Gastrocnemius medialis (tissue), 4 donors: ENCODE measurements around the gene MLN. TPM values are rescaled to one million over a fixed set of nuclear protein-coding genes. Genes with fewer than 3 reads are reported as not detected.

ENCODE experiments used
- ATAC-seq, 2 donors: fragments of 150-250 bp; one replicate each; pipeline ENCODE4 v1.9.1; 2016
- DNase-seq, 2 donors: peaks; one replicate each; pipeline ENCODE4 v3.0.0-alpha.2; 2019
- H3K27ac ChIP-seq, 4 donors: fragments of 200-600 bp; sonication (generic); 1 replicate in 1 of 4; 2 replicates in 3 of 4; pipeline ENCODE4 v1.5.1; 2016 to 2018; ENCODE audit warnings: mild to moderate bottlenecking in 2 of 4, moderate library complexity in 1 of 4
- H3K27me3 ChIP-seq, 3 donors: fragments of 200-600 bp; sonication (generic) in 2 of 3; 1 replicate in 1 of 3; 2 replicates in 2 of 3; pipeline versions ENCODE4 v1.5.1 to v1.6.0; 2016 to 2019; ENCODE audit warnings: mild to moderate bottlenecking in 1 of 3, moderate library complexity in 1 of 3
- H3K36me3 ChIP-seq, 2 donors: fragments of 200-600 bp; sonication (generic) in 1 of 2; one replicate each; pipeline ENCODE4 v1.5.1; 2017 to 2018
- H3K4me1 ChIP-seq, 2 donors: fragments of 200-600 bp; sonication (generic) in 1 of 2; one replicate each; pipeline ENCODE4 v1.5.1; 2016 to 2017; ENCODE audit warnings: mild to moderate bottlenecking in 2 of 2
- H3K4me3 ChIP-seq, 4 donors: fragments of 200-600 bp; sonication (generic) in 3 of 4; 1 replicate in 1 of 4; 2 replicates in 3 of 4; pipeline ENCODE4 v1.5.1; 2016 to 2019; ENCODE audit warnings: mild to moderate bottlenecking in 2 of 4
- H3K9me3 ChIP-seq, 3 donors: fragments of 200-600 bp; sonication (generic) in 2 of 3; 1 replicate in 1 of 3; 2 replicates in 2 of 3; pipeline ENCODE4 v1.5.1; 2016 to 2019
- CTCF ChIP-seq, 5 experiments: fragments of 450-650 bp in 3 of 5; fragments of 200-600 bp in 2 of 5; sonication (generic) in 2 of 5; IDR thresholded peaks in 4 of 5; conservative IDR thresholded peaks in 1 of 5; 1 replicate in 4 of 5; 2 replicates in 1 of 5; pipeline ENCODE4 v1.5.1; 2016 to 2019; ENCODE audit warnings: antibody characterized with exemption in 5 of 5, mild to moderate bottlenecking in 3 of 5, moderate library complexity in 3 of 5
- POLR2A ChIP-seq, 2 donors: fragments of 450-650 bp; IDR thresholded peaks; one replicate each; pipeline ENCODE4 v1.6.1; 2017; ENCODE audit warnings: antibody characterized with exemption in 2 of 2, mild to moderate bottlenecking in 2 of 2, moderate library complexity in 2 of 2
- in situ Hi-C, 4 donors: fragments of 200-750 bp; cut with MboI; loops; one replicate each; pipeline versions ENCODE4 v1.15.0 to v1.8.0; 2017; ENCODE audit warnings: low sequenced_read_pairs in 4 of 4
- intact Hi-C: fragments of 100-400 bp; cut with DNase I; formaldehyde crosslinking; loops from one replicate; pipeline ENCODE4 v1.15.1; 2023; ENCODE audit warnings: low total_unique reads
- total RNA-seq, 4 donors: library from RNA; depleted of rRNA; stranded (reverse); fragments of >200 nt; gene quantifications; one replicate each; pipeline versions ENCODE4 v1.1.0 to v1.2.3, GENCODE V29; 2016

MLN gene
- total RNA-seq, 4 donors from 2014 or later, result not detected

- Histone ChIP-seq H3K4me1 (peaks cover 0 to 14% of the 10 kb centered on the region in 2 donors), H3K27me3 (peaks cover 8 to 32% (median 17%) of the 10 kb centered on the region in 3 donors), H3K36me3 (no peaks in the 10 kb centered on the region), H3K9me3 (no peaks in the 10 kb centered on the region), H3K27ac (no peak overlapping the region), H3K4me3 (no peak overlapping the region)
- ATAC-seq (no peak), DNase-seq (no peak)
- in situ Hi-C loops, result no loop called here
- TF ChIP-seq CTCF (IDR thresholded peaks at IDR 0.05 in 4 of 5, conservative IDR thresholded peaks at IDR 0.05 in 1 of 5) (no peak), POLR2A (IDR thresholded peaks at IDR 0.05) (no peak)
- intact Hi-C loops, result no loop called here
These were observed 5.8 kb upstream of the MLN start for GRCh38 chr6:33809594-33809993.

- intact Hi-C loops, result no loop called here
- no peak for DNase-seq
- peaks cover 5 to 23% (median 18%) of the 10 kb centered on the region in 3 donors for H3K27me3 ChIP-seq
- no peak for TF ChIP-seq CTCF (IDR thresholded peaks at IDR 0.05 in 4 of 5, conservative IDR thresholded peaks at IDR 0.05 in 1 of 5)
- no peak for TF ChIP-seq POLR2A (IDR thresholded peaks at IDR 0.05)
- in situ Hi-C loops, result no loop called here
- ATAC-seq, result no peak
- H3K9me3 ChIP-seq, result no peaks in the 10 kb centered on the region
- H3K27ac ChIP-seq, result no peak overlapping the region
- H3K4me1 ChIP-seq, result peaks cover 0 to 14% of the 10 kb centered on the region in 2 donors
- H3K36me3 ChIP-seq, result no peaks in the 10 kb centered on the region
- no peak overlapping the region for H3K4me3 ChIP-seq
These were observed 4.9 kb upstream of the MLN start for GRCh38 chr6:33808641-33809180.

- in situ Hi-C loops, result no loop called here
- no peak for TF ChIP-seq POLR2A (IDR thresholded peaks at IDR 0.05)
- TF ChIP-seq CTCF (IDR thresholded peaks at IDR 0.05 in 4 of 5, conservative IDR thresholded peaks at IDR 0.05 in 1 of 5), result no peak
- ATAC-seq, result no peak
- no peak for DNase-seq
- H3K9me3 ChIP-seq, result no peaks in the 10 kb centered on the region
- no peak overlapping the region for H3K4me3 ChIP-seq
- peaks cover 0 to 14% of the 10 kb centered on the region in 2 donors for H3K4me1 ChIP-seq
- peaks cover 0 to 19% (median 13%) of the 10 kb centered on the region in 3 donors for H3K27me3 ChIP-seq
- no peaks in the 10 kb centered on the region for H3K36me3 ChIP-seq
- intact Hi-C loops, result no loop called here
- H3K27ac ChIP-seq, result no peak overlapping the region
These were observed 3.8 kb upstream of the MLN start for GRCh38 chr6:33807606-33808005.

GRCh38 chr6:33806841-33807240 is 3.0 kb upstream of the MLN start:
- DNase-seq (no peak), ATAC-seq (no peak)
- Histone ChIP-seq H3K36me3 (no peaks in the 10 kb centered on the region), H3K4me3 (no peak overlapping the region), H3K9me3 (no peaks in the 10 kb centered on the region), H3K4me1 (peaks cover 0 to 14% of the 10 kb centered on the region in 2 donors), H3K27ac (no peak overlapping the region), H3K27me3 (peaks cover 0 to 14% (median 10%) of the 10 kb centered on the region in 3 donors)
- no peak for TF ChIP-seq POLR2A (IDR thresholded peaks at IDR 0.05)
- no peak for TF ChIP-seq CTCF (IDR thresholded peaks at IDR 0.05 in 4 of 5, conservative IDR thresholded peaks at IDR 0.05 in 1 of 5)
- in situ Hi-C loops, result no loop called here
- intact Hi-C loops, result no loop called here
